Esophagus squamous epithelium (tissue), 4 donors: ENCODE data around the gene CNTNAP5.

Experiments
- POLR2A ChIP-seq, 4 donors: fragments of 450-650 bp; IDR thresholded peaks; one replicate each; pipeline ENCODE4 v1.6.1; 2017; ENCODE audit warnings: antibody characterized with exemption in 4 of 4, mild to moderate bottlenecking in 4 of 4, moderate library complexity in 3 of 4
- TF ChIP-seq, protein P1 (sequence below), 6 experiments: fragments of 450-650 bp in 4 of 6; fragments of 200-600 bp in 2 of 6; sonication (generic) in 2 of 6; IDR thresholded peaks; one replicate each; pipeline ENCODE4 v1.5.1; 2016 to 2019; ENCODE audit warnings: antibody characterized with exemption in 6 of 6, mild to moderate bottlenecking in 4 of 6, moderate library complexity in 4 of 6

DNA sequence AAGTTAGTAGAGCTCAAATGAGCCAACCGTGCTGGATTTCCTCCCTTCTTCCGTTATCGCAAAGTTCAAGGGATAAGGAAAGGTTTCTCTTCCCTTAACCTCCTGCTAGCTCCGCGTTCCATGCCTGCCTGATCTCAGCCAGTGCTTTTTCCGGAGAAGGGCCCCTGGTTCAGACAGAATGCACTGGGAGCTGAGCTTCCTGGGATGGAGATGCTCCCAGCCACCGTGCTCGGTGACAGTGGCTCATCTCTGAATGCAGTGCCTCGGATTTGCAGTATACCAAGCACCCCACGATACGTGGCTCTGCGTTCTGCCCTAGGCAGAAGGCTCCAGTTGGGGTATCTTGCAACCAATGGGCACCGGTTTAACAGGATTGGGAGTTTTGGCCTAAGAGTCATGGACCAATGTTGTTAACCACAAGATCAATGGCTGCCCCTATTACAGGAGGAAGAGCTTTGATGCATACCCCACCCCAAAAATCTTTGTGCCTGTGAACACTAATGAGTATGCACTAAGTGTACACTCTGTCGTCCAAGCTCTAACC is 876 bp downstream of the CNTNAP5 start:
- TF ChIP-seq, protein P1, sequence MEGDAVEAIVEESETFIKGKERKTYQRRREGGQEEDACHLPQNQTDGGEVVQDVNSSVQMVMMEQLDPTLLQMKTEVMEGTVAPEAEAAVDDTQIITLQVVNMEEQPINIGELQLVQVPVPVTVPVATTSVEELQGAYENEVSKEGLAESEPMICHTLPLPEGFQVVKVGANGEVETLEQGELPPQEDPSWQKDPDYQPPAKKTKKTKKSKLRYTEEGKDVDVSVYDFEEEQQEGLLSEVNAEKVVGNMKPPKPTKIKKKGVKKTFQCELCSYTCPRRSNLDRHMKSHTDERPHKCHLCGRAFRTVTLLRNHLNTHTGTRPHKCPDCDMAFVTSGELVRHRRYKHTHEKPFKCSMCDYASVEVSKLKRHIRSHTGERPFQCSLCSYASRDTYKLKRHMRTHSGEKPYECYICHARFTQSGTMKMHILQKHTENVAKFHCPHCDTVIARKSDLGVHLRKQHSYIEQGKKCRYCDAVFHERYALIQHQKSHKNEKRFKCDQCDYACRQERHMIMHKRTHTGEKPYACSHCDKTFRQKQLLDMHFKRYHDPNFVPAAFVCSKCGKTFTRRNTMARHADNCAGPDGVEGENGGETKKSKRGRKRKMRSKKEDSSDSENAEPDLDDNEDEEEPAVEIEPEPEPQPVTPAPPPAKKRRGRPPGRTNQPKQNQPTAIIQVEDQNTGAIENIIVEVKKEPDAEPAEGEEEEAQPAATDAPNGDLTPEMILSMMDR (IDR thresholded peaks at IDR 0.05): no peak
- no peak for TF ChIP-seq POLR2A (IDR thresholded peaks at IDR 0.05)
